HepG2 (cell line): Measurements from ENCODE around the gene MIEF1. TPM values are rescaled to one million over a fixed set of nuclear protein-coding genes. Genes with fewer than 3 reads are reported as not detected.

Source experiments
- ATAC-seq: fragments of 200-7000 bp; cut with Tn5 transposase; 3 replicates; pipeline ENCODE4 v1.9.1; 2020; ENCODE audit warnings: mild to moderate bottlenecking, moderate library complexity
- BruUV-seq: library from RNA; stranded (reverse); fragments of 400-500 nt; replicated peaks from 2 replicates; lab custom pipeline; 2021; lab: Mats Ljungman, UMichigan
- CTCF ChIA-PET: fragments of 300-600 bp; formaldehyde crosslinking; extraction: SDS; loops from one replicate; lab custom pipeline; 2021; ENCODE audit warnings: low total read pairs, inconsistent platforms, low intra/inter-chr PET ratio; lab: Yijun Ruan, JAX
- POLR2A ChIA-PET: fragments of 350-600 bp; sonication (Branson Sonifier 250); formaldehyde crosslinking; loops from one replicate; lab custom pipeline; 2020; ENCODE audit warnings: antibody characterized with exemption, inconsistent platforms; lab: Yijun Ruan, JAX
- DNase-seq: peaks from one replicate; pipeline ENCODE4 v3.0.0-alpha.2; 2015; ENCODE audit warnings: low spot score
- FAIRE-seq: peaks from 3 replicates; lab custom pipeline; 2011; peaks lifted over from hg19 to GRCh38; lab: Jason Lieb, UNC
- H2AFZ ChIP-seq: one replicate; pipeline ENCODE4 v1.6.1; 2011; ENCODE audit warnings: low read length, inconsistent platforms
- H3K27ac ChIP-seq: fragments of 300-600 bp; 3 replicates; pipeline ENCODE4 v1.8.0; 2011; ENCODE audit warnings: mixed run types, mild to moderate bottlenecking, mixed read lengths, low read length, inconsistent platforms; ENCODE audit not compliant: insufficient read depth; ENCODE audit errors: extremely low read length
- H3K27me3 ChIP-seq, 2 experiments: fragments of 200-600 bp in 1 of 2; 2 replicates in 1 of 2; 3 replicates in 1 of 2; pipeline versions ENCODE4 v1.6.0 to v1.8.0; 2011; ENCODE audit warnings: low read length in 2 of 2, mild to moderate bottlenecking in 2 of 2, moderate library complexity in 2 of 2, inconsistent platforms in 1 of 2; ENCODE audit not compliant: insufficient read depth in 2 of 2, control insufficient read depth in 1 of 2
- H3K36me3 ChIP-seq, 2 experiments: fragments of 200-600 bp in 1 of 2; replicated peaks in 1 of 2; 2 replicates in 1 of 2; 3 replicates in 1 of 2; pipeline versions ENCODE4 v1.5.1 to v1.8.0; 2011; ENCODE audit warnings: low read length in 2 of 2, inconsistent platforms in 1 of 2; ENCODE audit not compliant: insufficient read depth in 2 of 2, control insufficient read depth in 1 of 2
- H3K4me1 ChIP-seq: 2 replicates; pipeline ENCODE4 v1.5.1; 2012; ENCODE audit warnings: low read length, inconsistent platforms; ENCODE audit not compliant: insufficient read depth
- H3K4me2 ChIP-seq: 2 replicates; pipeline ENCODE4 v1.6.0; 2011; ENCODE audit warnings: low read depth, low read length, inconsistent platforms
- H3K4me3 ChIP-seq, 3 experiments: fragments of 200-600 bp in 1 of 3; sonication (generic), shearing (Covaris generic) in 1 of 3; replicated peaks in 1 of 3; 2 replicates each; pipeline ENCODE4 v1.5.1; 2011 to 2016; ENCODE audit warnings: low read length in 3 of 3, inconsistent platforms in 2 of 3, low read depth in 2 of 3, mild to moderate bottlenecking in 2 of 3, control low read depth in 1 of 3, mixed read lengths in 1 of 3; ENCODE audit not compliant: insufficient read depth in 1 of 3
- H3K79me2 ChIP-seq: one replicate; pipeline ENCODE4 v1.6.1; 2011; ENCODE audit warnings: low read length, inconsistent platforms; ENCODE audit not compliant: insufficient read depth
- H3K9ac ChIP-seq: 2 replicates; pipeline ENCODE4 v1.6.0; 2011; ENCODE audit warnings: mild to moderate bottlenecking, low read depth, low read length, inconsistent platforms; ENCODE audit not compliant: insufficient read depth
- H3K9me3 ChIP-seq: 2 replicates; pipeline ENCODE4 v1.5.1; 2012; ENCODE audit warnings: mild to moderate bottlenecking, low read length
- H4K20me1 ChIP-seq: 2 replicates; pipeline ENCODE4 v1.6.0; 2011; ENCODE audit warnings: inconsistent platforms, mild to moderate bottlenecking, low read length, moderate library complexity; ENCODE audit not compliant: insufficient read depth
- ARNT2 ChIP-seq: sonication (generic); formaldehyde crosslinking; IDR thresholded peaks from 2 replicates; pipeline ENCODE4 v1.8.0; 2022; ENCODE audit warnings: mild to moderate bottlenecking, low read depth, missing genetic modification reagents, moderate library complexity
- CHD2 ChIP-seq: IDR thresholded peaks from 2 replicates; pipeline ENCODE4 v1.6.1; 2011; ENCODE audit warnings: low read depth, low read length, improper control_type of control experiment
- KDM5B ChIP-seq: sonication (generic); formaldehyde crosslinking; IDR thresholded peaks from 2 replicates; pipeline ENCODE4 v1.4.0; 2020; ENCODE audit warnings: missing genetic modification reagents, mild to moderate bottlenecking, borderline replicate concordance
- RORA ChIP-seq: sonication (generic); formaldehyde crosslinking; IDR thresholded peaks from 2 replicates; pipeline ENCODE4 v1.5.0; 2020; ENCODE audit warnings: mild to moderate bottlenecking, missing genetic modification reagents, moderate library complexity
- SMC3 ChIP-seq: IDR thresholded peaks from 2 replicates; pipeline ENCODE4 v1.6.1; 2011; ENCODE audit warnings: low read length, improper control_type of control experiment
- TOE1 ChIP-seq: sonication (generic); formaldehyde crosslinking; IDR thresholded peaks from 2 replicates; pipeline ENCODE4 v1.4.0; 2020; ENCODE audit warnings: mild to moderate bottlenecking, missing genetic modification reagents
- ZNF558 ChIP-seq: sonication (generic); formaldehyde crosslinking; IDR thresholded peaks from 2 replicates; pipeline ENCODE4 v1.9.0; 2022; ENCODE audit warnings: mild to moderate bottlenecking, missing genetic modification reagents, borderline replicate concordance
- ZNF598 ChIP-seq: sonication (generic); formaldehyde crosslinking; IDR thresholded peaks from 2 replicates; pipeline ENCODE4 v1.5.1; 2020; ENCODE audit warnings: mild to moderate bottlenecking, missing genetic modification reagents, borderline replicate concordance
- ZNF720 ChIP-seq: sonication (generic); formaldehyde crosslinking; IDR thresholded peaks from 2 replicates; pipeline ENCODE4 v1.4.0; 2020; ENCODE audit warnings: missing genetic modification reagents
- ZNF749 ChIP-seq: sonication (generic); formaldehyde crosslinking; IDR thresholded peaks from 2 replicates; pipeline ENCODE4 v1.8.0; 2022; ENCODE audit warnings: mild to moderate bottlenecking, missing genetic modification reagents, moderate library complexity, borderline replicate concordance
- ZSCAN9 ChIP-seq: IDR thresholded peaks from 2 replicates; pipeline ENCODE4 v1.6.1; 2016; ENCODE audit warnings: borderline replicate concordance
- WGBS: methylation state at CpG from one replicate; pipeline ENCODE4 v1.1.6; 2017; ENCODE audit warnings: low lambda C conversion rate; 5-methylcytosine and 5-hydroxymethylcytosine counted together
- in situ Hi-C: cut with HindIII; loops from 2 replicates; pipeline ENCODE4 v1.10.0; 2017; ENCODE audit warnings: low pct_unique_long_range_greater_than_20kb; ENCODE audit not compliant: extremely low pct_ligation_motif_present
- intact Hi-C: fragments of 100-400 bp; cut with micrococcal nuclease; formaldehyde crosslinking; loops from one replicate; pipeline ENCODE4 v1.10.0; 2022; ENCODE audit not compliant: unreplicated experiment
- polyA plus RNA-seq, 8 experiments: library from polyadenylated mRNA; depleted of rRNA in 3 of 8; stranded (reverse) in 7 of 8; unstranded in 1 of 8; fragments of >200 nt; fragmentation: Illumina TruSeq in 4 of 8; extraction: Trizol in 4 of 8; gene quantifications; 2 replicates each; pipeline versions ENCODE4 v1.2.1 to v1.2.3, GENCODE V29; 2011 to 2016; ENCODE audit warnings: low read depth in 4 of 8, missing spikeins in 1 of 8, mixed read lengths in 1 of 8; ENCODE audit not compliant: insufficient read depth in 1 of 8
- total RNA-seq, 5 experiments: library from RNA; depleted of rRNA; stranded (reverse); fragments of >200 nt; fragmentation: Illumina TruSeq; extraction: Trizol; gene quantifications; 2 replicates each; pipeline ENCODE4 v1.2.3, GENCODE V29; 2016; ENCODE audit warnings: low read depth in 1 of 5
- TF ChIP-seq, protein P1 (sequence below): sonication (generic); formaldehyde crosslinking; IDR thresholded peaks from 2 replicates; pipeline ENCODE4 v1.9.0; 2022; ENCODE audit warnings: missing genetic modification reagents, mild to moderate bottlenecking, borderline replicate concordance
- TF ChIP-seq, protein P2 (sequence below): sonication (generic); formaldehyde crosslinking; IDR thresholded peaks from 2 replicates; pipeline ENCODE4 v1.5.1; 2020; ENCODE audit warnings: mild to moderate bottlenecking, missing genetic modification reagents, borderline replicate concordance
- TF ChIP-seq, protein P3 (sequence below): sonication (generic); formaldehyde crosslinking; IDR thresholded peaks from 2 replicates; pipeline ENCODE4 v1.5.1; 2020; ENCODE audit warnings: mild to moderate bottlenecking, missing genetic modification reagents, borderline replicate concordance

Gene MIEF1
- total and polyA plus RNA-seq, 2 of the 13 experiments (the other 11 are each of a cell fraction or from before 2014, with no cell fraction given): 21.7 to 34.8 TPM

DNA sequence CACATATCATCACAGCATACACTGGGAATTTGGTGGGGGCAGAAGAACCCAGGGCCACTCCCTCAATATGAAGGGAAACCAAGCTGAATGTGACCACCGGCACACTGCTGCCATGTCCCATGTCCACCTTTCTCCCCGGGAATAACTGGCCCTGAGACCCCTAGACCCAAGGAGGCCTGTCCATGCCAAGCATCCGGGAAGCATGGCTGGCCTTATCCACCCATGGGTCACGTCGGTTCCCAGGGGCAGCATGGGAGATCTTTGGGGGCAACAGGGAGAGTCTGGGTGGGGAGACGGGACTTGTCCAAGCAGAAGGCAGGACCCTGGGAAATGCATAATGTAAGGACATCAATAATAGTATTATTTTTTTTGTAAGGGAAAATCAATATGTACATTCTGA is 10.4 kb upstream of the MIEF1 start (continued):
- TF ChIP-seq KDM5B (CRISPR knock-in tag) (no peak), SMC3 (no peak), ZNF749 (no peak)
- TF ChIP-seq, protein P1, sequence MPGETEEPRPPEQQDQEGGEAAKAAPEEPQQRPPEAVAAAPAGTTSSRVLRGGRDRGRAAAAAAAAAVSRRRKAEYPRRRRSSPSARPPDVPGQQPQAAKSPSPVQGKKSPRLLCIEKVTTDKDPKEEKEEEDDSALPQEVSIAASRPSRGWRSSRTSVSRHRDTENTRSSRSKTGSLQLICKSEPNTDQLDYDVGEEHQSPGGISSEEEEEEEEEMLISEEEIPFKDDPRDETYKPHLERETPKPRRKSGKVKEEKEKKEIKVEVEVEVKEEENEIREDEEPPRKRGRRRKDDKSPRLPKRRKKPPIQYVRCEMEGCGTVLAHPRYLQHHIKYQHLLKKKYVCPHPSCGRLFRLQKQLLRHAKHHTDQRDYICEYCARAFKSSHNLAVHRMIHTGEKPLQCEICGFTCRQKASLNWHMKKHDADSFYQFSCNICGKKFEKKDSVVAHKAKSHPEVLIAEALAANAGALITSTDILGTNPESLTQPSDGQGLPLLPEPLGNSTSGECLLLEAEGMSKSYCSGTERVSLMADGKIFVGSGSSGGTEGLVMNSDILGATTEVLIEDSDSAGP (CRISPR knock-in tag): no peak

DNA sequence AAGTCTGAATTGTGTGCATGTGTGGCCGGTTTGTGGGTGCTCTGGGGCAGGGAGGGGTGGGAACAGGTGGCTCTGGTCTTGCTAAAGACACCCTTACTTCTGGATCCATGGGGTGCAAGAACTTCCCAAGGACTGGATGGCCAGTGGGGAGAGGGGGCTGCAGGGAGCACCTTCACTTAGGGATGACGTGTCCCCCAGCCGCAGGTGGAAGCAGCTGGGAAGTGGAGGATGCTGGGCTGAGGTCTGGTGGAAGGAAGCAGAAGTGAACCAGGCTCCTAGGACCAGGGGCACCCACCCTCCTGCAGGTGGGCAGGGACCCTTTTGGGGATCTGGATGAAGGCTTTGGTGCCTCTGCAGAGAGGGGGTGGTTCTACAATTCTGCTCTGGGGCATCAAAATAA is 9.9 kb upstream of the MIEF1 start:
- TF ChIP-seq ZNF598 (CRISPR knock-in tag) (no peak), CHD2 (no peak), ZSCAN9 (CRISPR knock-in tag) (no peak), RORA (no peak), ZNF558 (no peak), ZNF720 (CRISPR knock-in tag) (no peak), TOE1 (no peak), ARNT2 (CRISPR knock-in tag) (no peak)
- TF ChIP-seq, protein P2, sequence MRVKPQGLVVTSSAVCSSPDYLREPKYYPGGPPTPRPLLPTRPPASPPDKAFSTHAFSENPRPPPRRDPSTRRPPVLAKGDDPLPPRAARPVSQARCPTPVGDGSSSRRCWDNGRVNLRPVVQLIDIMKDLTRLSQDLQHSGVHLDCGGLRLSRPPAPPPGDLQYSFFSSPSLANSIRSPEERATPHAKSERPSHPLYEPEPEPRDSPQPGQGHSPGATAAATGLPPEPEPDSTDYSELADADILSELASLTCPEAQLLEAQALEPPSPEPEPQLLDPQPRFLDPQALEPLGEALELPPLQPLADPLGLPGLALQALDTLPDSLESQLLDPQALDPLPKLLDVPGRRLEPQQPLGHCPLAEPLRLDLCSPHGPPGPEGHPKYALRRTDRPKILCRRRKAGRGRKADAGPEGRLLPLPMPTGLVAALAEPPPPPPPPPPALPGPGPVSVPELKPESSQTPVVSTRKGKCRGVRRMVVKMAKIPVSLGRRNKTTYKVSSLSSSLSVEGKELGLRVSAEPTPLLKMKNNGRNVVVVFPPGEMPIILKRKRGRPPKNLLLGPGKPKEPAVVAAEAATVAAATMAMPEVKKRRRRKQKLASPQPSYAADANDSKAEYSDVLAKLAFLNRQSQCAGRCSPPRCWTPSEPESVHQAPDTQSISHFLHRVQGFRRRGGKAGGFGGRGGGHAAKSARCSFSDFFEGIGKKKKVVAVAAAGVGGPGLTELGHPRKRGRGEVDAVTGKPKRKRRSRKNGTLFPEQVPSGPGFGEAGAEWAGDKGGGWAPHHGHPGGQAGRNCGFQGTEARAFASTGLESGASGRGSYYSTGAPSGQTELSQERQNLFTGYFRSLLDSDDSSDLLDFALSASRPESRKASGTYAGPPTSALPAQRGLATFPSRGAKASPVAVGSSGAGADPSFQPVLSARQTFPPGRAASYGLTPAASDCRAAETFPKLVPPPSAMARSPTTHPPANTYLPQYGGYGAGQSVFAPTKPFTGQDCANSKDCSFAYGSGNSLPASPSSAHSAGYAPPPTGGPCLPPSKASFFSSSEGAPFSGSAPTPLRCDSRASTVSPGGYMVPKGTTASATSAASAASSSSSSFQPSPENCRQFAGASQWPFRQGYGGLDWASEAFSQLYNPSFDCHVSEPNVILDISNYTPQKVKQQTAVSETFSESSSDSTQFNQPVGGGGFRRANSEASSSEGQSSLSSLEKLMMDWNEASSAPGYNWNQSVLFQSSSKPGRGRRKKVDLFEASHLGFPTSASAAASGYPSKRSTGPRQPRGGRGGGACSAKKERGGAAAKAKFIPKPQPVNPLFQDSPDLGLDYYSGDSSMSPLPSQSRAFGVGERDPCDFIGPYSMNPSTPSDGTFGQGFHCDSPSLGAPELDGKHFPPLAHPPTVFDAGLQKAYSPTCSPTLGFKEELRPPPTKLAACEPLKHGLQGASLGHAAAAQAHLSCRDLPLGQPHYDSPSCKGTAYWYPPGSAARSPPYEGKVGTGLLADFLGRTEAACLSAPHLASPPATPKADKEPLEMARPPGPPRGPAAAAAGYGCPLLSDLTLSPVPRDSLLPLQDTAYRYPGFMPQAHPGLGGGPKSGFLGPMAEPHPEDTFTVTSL (CRISPR knock-in tag): no peak
- TF ChIP-seq, protein P3, sequence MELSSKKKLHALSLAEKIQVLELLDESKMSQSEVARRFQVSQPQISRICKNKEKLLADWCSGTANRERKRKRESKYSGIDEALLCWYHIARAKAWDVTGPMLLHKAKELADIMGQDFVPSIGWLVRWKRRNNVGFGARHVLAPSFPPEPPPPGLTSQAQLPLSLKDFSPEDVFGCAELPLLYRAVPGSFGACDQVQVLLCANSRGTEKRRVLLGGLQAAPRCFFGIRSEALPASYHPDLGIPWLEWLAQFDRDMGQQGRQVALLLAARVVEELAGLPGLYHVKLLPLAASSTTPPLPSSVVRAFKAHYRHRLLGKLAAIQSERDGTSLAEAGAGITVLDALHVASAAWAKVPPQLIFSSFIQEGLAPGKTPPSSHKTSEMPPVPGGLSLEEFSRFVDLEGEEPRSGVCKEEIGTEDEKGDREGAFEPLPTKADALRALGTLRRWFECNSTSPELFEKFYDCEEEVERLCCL (CRISPR knock-in tag): no peak
- CTCF ChIA-PET: no interaction called here

More for the DNA sequence above, 9.9 kb upstream of the MIEF1 start:
- DNase-seq: no peak
- H3K4me3 ChIP-seq: no peak overlapping the region
- no peaks in the 10 kb centered on the region for H3K36me3 ChIP-seq
- FAIRE-seq: no peak
- no peak overlapping the region for H2AFZ ChIP-seq
- no peaks in the 10 kb centered on the region for H4K20me1 ChIP-seq
- no peak overlapping the region for H3K27ac ChIP-seq
- no TSS peak for BruUV-seq
- no peaks in the 10 kb centered on the region for H3K79me2 ChIP-seq
- no peak overlapping the region for H3K9ac ChIP-seq
- H3K4me2 ChIP-seq: no peak overlapping the region
- intact Hi-C loops (no loop called here), in situ Hi-C loops (no loop called here)
- H3K9me3 ChIP-seq: no peaks in the 10 kb centered on the region
- no peak for ATAC-seq
- H3K4me1 ChIP-seq: peaks cover 33% of the 10 kb centered on the region
- peaks cover 0 to 2% of the 10 kb centered on the region in 2 experiments; a peak in 1 of 5 replicates for H3K27me3 ChIP-seq
- 0% methylated on average over 1 of the region's 3 CpGs for WGBS
- POLR2A ChIA-PET: no interaction called here
